Activated CD8-positive, alpha-beta T cell treated with anti-CD3 and anti-CD28 coated beads for 36 hours (primary cell): Measurements from ENCODE around the gene FOXO1. TPM values are rescaled to one million over a fixed set of nuclear protein-coding genes. Genes with fewer than 3 reads are reported as not detected.

Experiments
- ATAC-seq: fragments of 200-7000 bp; cut with Tn5 transposase; one replicate; pipeline ENCODE4 v1.10.0; 2021; ENCODE audit warnings: mild to moderate bottlenecking, moderate library complexity
- CTCF ChIA-PET: fragments of 350-600 bp; sonication (Branson Sonifier 250); formaldehyde crosslinking; loops from one replicate; lab custom pipeline; 2021; ENCODE audit warnings: antibody characterized with exemption; lab: Charles Lee
- POLR2A ChIA-PET: fragments of 350-600 bp; sonication (Branson Sonifier 250); formaldehyde crosslinking; loops from one replicate; lab custom pipeline; 2021; ENCODE audit warnings: antibody characterized with exemption; lab: Charles Lee
- DNase-seq: peaks from one replicate; pipeline ENCODE4 v3.0.0-alpha.2; 2020
- H3K27ac Mint-ChIP-seq: one replicate; pipeline ENCODE4 v1.8.0; 2021; ENCODE audit warnings: mild to moderate bottlenecking, mixed read lengths
- H3K27me3 Mint-ChIP-seq: one replicate; pipeline ENCODE4 v1.8.0; 2021; ENCODE audit warnings: mixed read lengths
- H3K36me3 Mint-ChIP-seq: one replicate; pipeline ENCODE4 v1.8.0; 2021; ENCODE audit warnings: low read depth, mixed read lengths
- H3K4me1 Mint-ChIP-seq: one replicate; pipeline ENCODE4 v1.8.0; 2021; ENCODE audit warnings: low read depth, mixed read lengths
- H3K4me3 Mint-ChIP-seq: one replicate; pipeline ENCODE4 v1.8.0; 2021; ENCODE audit warnings: mild to moderate bottlenecking, moderate library complexity, mixed read lengths
- H3K9me3 Mint-ChIP-seq: one replicate; pipeline ENCODE4 v1.8.0; 2021; ENCODE audit warnings: mixed read lengths
- CTCF ChIP-seq: fragments of 200-600 bp; IDR thresholded peaks from one replicate; pipeline ENCODE4 v1.8.0; 2022; ENCODE audit warnings: antibody characterized with exemption, mild to moderate bottlenecking
- intact Hi-C: fragments of 100-400 bp; cut with micrococcal nuclease; formaldehyde crosslinking; loops from one replicate; pipeline ENCODE4 v1.10.0; 2022
- total RNA-seq, 2 experiments: library from RNA; stranded (reverse); gene quantifications; one replicate each; pipeline ENCODE4 v1.2.3, GENCODE V29; 2021

FOXO1 gene
- total RNA-seq, 2 experiments from 2014 or later = 30.6 to 30.8 TPM

- Mint-ChIP-seq H3K36me3 (peaks cover 48% of the 10 kb centered on the region), H3K4me3 (peak overlapping the region; percentile 10), H3K27me3 (no peaks in the 10 kb centered on the region), H3K4me1 (peaks cover 84% of the 10 kb centered on the region), H3K9me3 (peaks cover 2% of the 10 kb centered on the region), H3K27ac (peak overlapping the region; percentile 78)
- ChIA-PET POLR2A (interaction anchor here (1.0 to 1.3 kb wide), 4 partner anchors 9 to 157 kb away, joined by 3 read pairs; no protein-coding TSS in a partner anchor), CTCF (interaction anchor here (0.9 to 1.6 kb wide), 2 partner anchors 9 to 11 kb away, joined by 3 to 5 read pairs; no protein-coding TSS in a partner anchor)
- no peak for TF ChIP-seq CTCF
- ATAC-seq = peak; percentile 46
- intact Hi-C loops = no loop called here
- peak; percentile 65 for DNase-seq
These were observed 25.5 kb downstream of the FOXO1 start for GRCh38 chr13:40640845-40641458.

DNA sequence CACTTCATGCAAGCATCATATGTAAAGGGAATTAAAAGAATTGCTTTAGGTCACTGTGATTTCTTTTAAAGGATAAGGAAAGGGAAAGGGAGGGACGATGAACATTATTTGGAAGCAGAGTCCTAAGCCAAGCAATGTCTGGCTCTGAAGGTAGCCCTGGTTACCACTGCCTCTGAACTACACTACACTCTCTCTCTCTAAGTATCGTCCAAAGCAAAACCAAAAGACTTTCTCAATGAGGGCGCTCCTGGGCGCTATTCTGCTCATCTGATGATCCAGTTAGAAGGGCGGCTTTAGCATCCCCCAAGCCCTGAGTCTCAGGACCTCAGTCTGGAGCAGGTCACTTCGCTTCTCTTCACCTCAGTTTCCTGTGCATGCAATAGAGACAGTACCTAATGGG, 26.2 kb downstream of the FOXO1 start:
- ChIA-PET CTCF (interaction anchor here (0.9 to 1.6 kb wide), 2 partner anchors 8 to 12 kb away, joined by 3 to 5 read pairs; no protein-coding TSS in a partner anchor), POLR2A (interaction anchor here (1.0 to 1.3 kb wide), 6 partner anchors 10 to 156 kb away, joined by 3 to 4 read pairs (median 3); no protein-coding TSS in a partner anchor)
- Mint-ChIP-seq H3K27ac (peak overlapping the region; percentile 78), H3K9me3 (peaks cover 2% of the 10 kb centered on the region), H3K4me3 (no peak overlapping the region), H3K36me3 (peaks cover 44% of the 10 kb centered on the region), H3K4me1 (peaks cover 85% of the 10 kb centered on the region), H3K27me3 (no peaks in the 10 kb centered on the region)
- no peak for TF ChIP-seq CTCF
- intact Hi-C loops = no loop called here
- ATAC-seq (peak; percentile 22), DNase-seq (peak; percentile 43)

- H3K4me3 Mint-ChIP-seq = no peak overlapping the region
- TF ChIP-seq CTCF = no peak
- peak overlapping the region; percentile 78 for H3K27ac Mint-ChIP-seq
- POLR2A ChIA-PET = interaction anchor here (1.0 to 1.1 kb wide), 2 partner anchors 8 to 21 kb away, joined by 3 to 4 read pairs; no protein-coding TSS in a partner anchor
- H3K36me3 Mint-ChIP-seq = peaks cover 36% of the 10 kb centered on the region
- intact Hi-C loops = no loop called here
- no peaks in the 10 kb centered on the region for H3K27me3 Mint-ChIP-seq
- peaks cover 82% of the 10 kb centered on the region for H3K4me1 Mint-ChIP-seq
- peaks cover 2% of the 10 kb centered on the region for H3K9me3 Mint-ChIP-seq
- CTCF ChIA-PET = no interaction called here
- DNase-seq = no peak
- ATAC-seq = peak; percentile 20
These were observed 27.2 kb downstream of the FOXO1 start for GRCh38 chr13:40639221-40639681.

- Mint-ChIP-seq H3K9me3 (peaks cover 2% of the 10 kb centered on the region), H3K4me1 (peaks cover 82% of the 10 kb centered on the region), H3K36me3 (peaks cover 40% of the 10 kb centered on the region), H3K27me3 (no peaks in the 10 kb centered on the region), H3K4me3 (no peak overlapping the region), H3K27ac (peak overlapping the region; percentile 55)
- POLR2A ChIA-PET = no interaction called here
- no peak for TF ChIP-seq CTCF
- intact Hi-C loops = no loop called here
- CTCF ChIA-PET = interaction anchor here (1.3 to 3.3 kb wide), 3 partner anchors 10 to 13 kb away, joined by 3 to 13 read pairs (median 3); no protein-coding TSS in a partner anchor
- ATAC-seq = no peak
- DNase-seq = no peak
These were observed 28.8 kb downstream of the FOXO1 start for GRCh38 chr13:40637643-40638042.
